Glutamatergic neuron (in vitro differentiated cells): ENCODE data around the gene SPOCK1. TPM values are rescaled to one million over a fixed set of nuclear protein-coding genes. Genes with fewer than 3 reads are reported as not detected.

Experiments used
- DNase-seq: peaks from one replicate; pipeline ENCODE4 v3.0.0; 2022
- H3K27ac Mint-ChIP-seq: one replicate; pipeline ENCODE4 v1.8.0; 2020; ENCODE audit warnings: mild to moderate bottlenecking, mixed read lengths, inconsistent platforms; ENCODE audit not compliant: unreplicated experiment
- H3K27me3 Mint-ChIP-seq: one replicate; pipeline ENCODE4 v1.8.0; 2020; ENCODE audit warnings: mild to moderate bottlenecking, moderate library complexity, mixed read lengths, inconsistent platforms; ENCODE audit not compliant: unreplicated experiment
- H3K36me3 Mint-ChIP-seq: one replicate; pipeline ENCODE4 v1.8.0; 2020; ENCODE audit warnings: mild to moderate bottlenecking, mixed read lengths, inconsistent platforms; ENCODE audit not compliant: unreplicated experiment
- H3K4me1 Mint-ChIP-seq: one replicate; pipeline ENCODE4 v1.8.0; 2020; ENCODE audit warnings: mild to moderate bottlenecking, low read depth, mixed read lengths, inconsistent platforms; ENCODE audit not compliant: unreplicated experiment
- H3K4me3 Mint-ChIP-seq: one replicate; pipeline ENCODE4 v1.8.0; 2020; ENCODE audit warnings: mild to moderate bottlenecking, mixed read lengths, inconsistent platforms; ENCODE audit not compliant: unreplicated experiment
- H3K9me3 Mint-ChIP-seq: one replicate; pipeline ENCODE4 v1.8.0; 2020; ENCODE audit warnings: mild to moderate bottlenecking, moderate library complexity, mixed read lengths, inconsistent platforms; ENCODE audit not compliant: unreplicated experiment
- CTCF ChIP-seq: fragments of 200-600 bp; sonication (generic); IDR thresholded peaks from one replicate; pipeline ENCODE4 v1.5.0; 2021; ENCODE audit not compliant: partially characterized antibody, unreplicated experiment
- total RNA-seq: library from RNA; stranded (reverse); fragmentation: NEBNext Ultra II Directional; extraction: Animal tissue kit (Norgen Biotek cat#: 25700); gene quantifications from one replicate; pipeline ENCODE4 v1.2.1, GENCODE V29; 2021; ENCODE audit not compliant: unreplicated experiment

The SPOCK1 gene
- total RNA-seq, 1 donor from 2014 or later: 25.4 TPM

- H3K27ac Mint-ChIP-seq: no peak overlapping the region
- H3K36me3 Mint-ChIP-seq: no peaks in the 10 kb centered on the region
- H3K27me3 Mint-ChIP-seq: no peaks in the 10 kb centered on the region
- peaks cover 3% of the 10 kb centered on the region for H3K9me3 Mint-ChIP-seq
- H3K4me1 Mint-ChIP-seq: no peaks in the 10 kb centered on the region
- no peak for TF ChIP-seq CTCF
- no peak overlapping the region for H3K4me3 Mint-ChIP-seq
- DNase-seq: no peak
Measured at GRCh38 chr5:137289856-137290255, 209.3 kb downstream of the SPOCK1 start.

DNA sequence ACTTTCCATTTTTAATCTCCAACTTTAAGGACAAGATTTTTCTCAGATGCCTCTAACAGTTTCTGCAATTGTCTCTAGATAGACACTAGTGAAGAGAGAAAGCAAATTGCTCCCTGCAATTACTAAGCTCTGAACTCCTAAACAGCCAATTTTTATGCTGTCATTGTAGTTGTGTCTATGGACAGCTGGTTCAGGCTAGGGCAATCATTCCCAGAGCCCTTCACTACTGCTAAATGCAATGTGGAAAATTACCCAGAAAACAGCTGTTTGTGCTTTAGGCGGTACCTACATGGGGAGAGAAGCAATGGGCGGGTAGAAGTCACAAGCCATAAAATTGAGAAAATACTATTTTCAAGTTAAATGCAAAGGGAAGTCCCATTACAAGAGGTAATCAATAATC is 211.6 kb downstream of the SPOCK1 start:
- no peak overlapping the region for H3K4me3 Mint-ChIP-seq
- H3K9me3 Mint-ChIP-seq: peaks cover 2% of the 10 kb centered on the region
- DNase-seq: no peak
- no peak for TF ChIP-seq CTCF
- no peaks in the 10 kb centered on the region for H3K4me1 Mint-ChIP-seq
- H3K27me3 Mint-ChIP-seq: no peaks in the 10 kb centered on the region
- no peak overlapping the region for H3K27ac Mint-ChIP-seq
- H3K36me3 Mint-ChIP-seq: no peaks in the 10 kb centered on the region

DNA sequence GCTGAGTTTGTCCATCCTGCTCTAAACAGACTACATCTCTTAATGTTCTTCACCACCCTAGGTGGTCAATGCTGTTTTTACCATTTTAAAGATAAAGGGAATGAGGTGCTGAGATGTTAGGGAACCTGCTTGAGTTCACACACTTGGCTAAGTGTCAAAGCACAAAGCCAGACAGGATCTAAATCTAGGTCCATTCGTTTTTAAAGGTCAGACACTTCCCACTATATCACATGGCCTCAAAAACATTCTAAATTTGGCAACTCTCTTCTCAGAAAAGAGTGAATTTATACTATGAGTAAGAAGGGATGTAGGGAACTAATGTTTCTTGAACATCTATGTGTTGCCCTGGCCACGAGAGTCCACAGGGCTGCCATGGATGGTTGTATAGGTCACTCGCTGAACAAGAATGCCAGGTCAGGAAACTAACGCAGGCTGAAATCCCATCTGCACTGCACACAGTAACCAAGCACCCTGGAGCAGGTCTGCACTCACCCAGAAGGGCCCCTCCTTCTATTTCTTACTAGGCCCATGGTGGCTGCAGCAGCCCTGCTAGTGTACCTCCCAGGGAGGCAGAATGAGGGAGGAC is 213.0 kb downstream of the SPOCK1 start:
- H3K4me3 Mint-ChIP-seq: no peak overlapping the region
- no peaks in the 10 kb centered on the region for H3K27me3 Mint-ChIP-seq
- no peak for TF ChIP-seq CTCF
- no peak for DNase-seq
- H3K27ac Mint-ChIP-seq: no peak overlapping the region
- peaks cover 2% of the 10 kb centered on the region for H3K9me3 Mint-ChIP-seq
- H3K36me3 Mint-ChIP-seq: no peaks in the 10 kb centered on the region
- H3K4me1 Mint-ChIP-seq: no peaks in the 10 kb centered on the region

DNA sequence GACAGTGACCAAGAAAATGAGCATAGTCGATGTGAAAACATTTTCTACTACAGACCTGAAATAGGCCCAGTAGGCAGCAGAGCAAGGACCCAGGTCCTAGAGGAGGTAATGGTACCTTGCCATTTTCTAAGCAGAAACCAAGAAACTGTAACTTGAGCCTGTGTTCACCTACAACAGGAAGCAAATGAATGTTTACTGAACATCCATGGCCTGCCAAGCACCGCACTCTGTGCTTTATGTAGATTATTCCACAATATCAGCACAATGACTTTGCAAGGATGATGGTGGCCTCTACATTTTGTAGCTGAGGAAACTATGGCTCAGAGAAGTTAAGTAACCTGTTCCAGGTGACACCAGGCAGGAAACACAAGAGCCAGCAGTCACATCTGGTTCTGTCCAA is 215.3 kb downstream of the SPOCK1 start:
- Mint-ChIP-seq H3K4me1 (no peaks in the 10 kb centered on the region), H3K27me3 (no peaks in the 10 kb centered on the region), H3K27ac (no peak overlapping the region), H3K4me3 (no peak overlapping the region), H3K36me3 (no peaks in the 10 kb centered on the region), H3K9me3 (no peaks in the 10 kb centered on the region)
- no peak for TF ChIP-seq CTCF
- no peak for DNase-seq

- no peak overlapping the region for H3K27ac Mint-ChIP-seq
- H3K36me3 Mint-ChIP-seq: no peaks in the 10 kb centered on the region
- no peaks in the 10 kb centered on the region for H3K4me1 Mint-ChIP-seq
- H3K27me3 Mint-ChIP-seq: no peaks in the 10 kb centered on the region
- TF ChIP-seq CTCF: no peak
- no peak for DNase-seq
- H3K9me3 Mint-ChIP-seq: no peaks in the 10 kb centered on the region
- no peak overlapping the region for H3K4me3 Mint-ChIP-seq
Measured at GRCh38 chr5:137282216-137282615, 216.9 kb downstream of the SPOCK1 start.
